AG09319 (cell line): ENCODE results near the gene AHRR.

Source experiments
- DNase-seq: peaks from one replicate; pipeline ENCODE4 v3.0.0-alpha.2; 2010; ENCODE audit warnings: low read depth; ENCODE audit errors: extremely low read depth
- TF ChIP-seq, protein P1 (sequence below): IDR thresholded peaks from 2 replicates; pipeline ENCODE4 v1.5.1; 2011; ENCODE audit warnings: low read depth, mild to moderate bottlenecking, inconsistent platforms, low read length, moderate library complexity

Gene AHRR

DNA sequence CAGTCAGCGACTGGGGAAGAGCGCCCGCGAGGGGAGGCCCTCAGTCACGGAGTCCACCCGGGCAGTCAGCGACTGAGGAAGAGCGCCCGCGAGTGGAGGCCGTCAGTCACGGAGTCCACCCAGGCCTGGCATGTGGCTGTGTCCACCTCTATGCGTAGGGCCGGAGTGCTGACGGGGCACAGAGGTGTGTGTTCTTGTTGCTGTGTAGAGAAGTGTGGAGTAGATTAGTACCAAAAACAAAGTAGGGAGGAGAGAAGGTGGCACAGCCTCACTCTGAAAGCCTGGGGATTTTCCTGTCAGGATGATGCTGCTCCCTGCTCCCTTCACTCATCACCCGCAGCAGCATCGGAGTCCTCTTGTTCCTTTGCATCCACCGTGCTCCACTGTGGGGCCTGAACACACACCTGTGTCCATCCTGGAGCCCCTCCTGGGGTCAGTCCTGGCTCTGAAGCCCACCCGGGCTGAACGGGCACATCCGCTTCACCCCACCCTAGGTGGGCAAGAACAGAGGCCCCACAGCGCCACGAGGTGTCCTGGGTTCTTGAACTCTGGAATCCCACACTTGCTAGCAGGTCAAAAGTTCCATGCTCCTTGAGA is 37.9 kb downstream of the AHRR start:
- DNase-seq = no peak
- TF ChIP-seq, protein P1, sequence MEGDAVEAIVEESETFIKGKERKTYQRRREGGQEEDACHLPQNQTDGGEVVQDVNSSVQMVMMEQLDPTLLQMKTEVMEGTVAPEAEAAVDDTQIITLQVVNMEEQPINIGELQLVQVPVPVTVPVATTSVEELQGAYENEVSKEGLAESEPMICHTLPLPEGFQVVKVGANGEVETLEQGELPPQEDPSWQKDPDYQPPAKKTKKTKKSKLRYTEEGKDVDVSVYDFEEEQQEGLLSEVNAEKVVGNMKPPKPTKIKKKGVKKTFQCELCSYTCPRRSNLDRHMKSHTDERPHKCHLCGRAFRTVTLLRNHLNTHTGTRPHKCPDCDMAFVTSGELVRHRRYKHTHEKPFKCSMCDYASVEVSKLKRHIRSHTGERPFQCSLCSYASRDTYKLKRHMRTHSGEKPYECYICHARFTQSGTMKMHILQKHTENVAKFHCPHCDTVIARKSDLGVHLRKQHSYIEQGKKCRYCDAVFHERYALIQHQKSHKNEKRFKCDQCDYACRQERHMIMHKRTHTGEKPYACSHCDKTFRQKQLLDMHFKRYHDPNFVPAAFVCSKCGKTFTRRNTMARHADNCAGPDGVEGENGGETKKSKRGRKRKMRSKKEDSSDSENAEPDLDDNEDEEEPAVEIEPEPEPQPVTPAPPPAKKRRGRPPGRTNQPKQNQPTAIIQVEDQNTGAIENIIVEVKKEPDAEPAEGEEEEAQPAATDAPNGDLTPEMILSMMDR = no peak

DNA sequence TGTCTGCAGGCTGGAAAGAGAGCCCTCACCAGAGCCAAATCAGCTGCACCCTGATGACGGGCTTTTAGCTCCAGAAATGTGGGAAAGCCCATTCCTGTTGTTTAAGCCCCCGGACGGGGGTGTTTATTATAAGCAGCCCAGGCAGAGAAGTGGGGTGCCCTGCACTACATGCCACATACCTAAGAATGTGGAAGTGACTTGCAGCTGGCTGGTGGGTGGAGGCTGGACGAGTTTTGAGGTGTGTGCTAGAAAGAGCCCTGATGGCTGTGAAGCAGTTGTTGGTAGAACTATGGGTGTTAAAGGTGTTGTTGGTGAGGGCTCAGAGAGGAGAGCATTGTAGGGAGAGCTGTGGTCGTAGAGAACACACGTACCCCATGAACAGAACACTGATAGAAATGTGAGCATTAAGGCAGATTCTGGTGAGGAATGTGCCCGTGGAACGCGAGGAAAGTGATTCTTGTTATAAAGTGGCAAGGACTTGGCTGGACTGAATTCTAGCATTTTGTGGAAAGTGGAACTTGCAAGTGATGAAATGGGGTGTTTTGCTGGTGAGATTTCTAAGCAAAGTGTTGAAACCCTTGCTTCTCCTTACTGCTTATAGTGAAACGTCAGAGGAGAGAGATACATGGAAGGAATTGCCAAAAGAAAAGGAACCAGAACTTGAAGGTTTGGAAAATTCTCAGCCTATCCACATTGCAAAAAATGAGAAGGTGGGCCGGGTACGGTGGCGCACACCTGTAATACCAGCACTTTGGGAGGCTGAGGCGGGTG is 38.9 kb downstream of the AHRR start:
- no peak for DNase-seq
- TF ChIP-seq, protein P1 = no peak

DNA sequence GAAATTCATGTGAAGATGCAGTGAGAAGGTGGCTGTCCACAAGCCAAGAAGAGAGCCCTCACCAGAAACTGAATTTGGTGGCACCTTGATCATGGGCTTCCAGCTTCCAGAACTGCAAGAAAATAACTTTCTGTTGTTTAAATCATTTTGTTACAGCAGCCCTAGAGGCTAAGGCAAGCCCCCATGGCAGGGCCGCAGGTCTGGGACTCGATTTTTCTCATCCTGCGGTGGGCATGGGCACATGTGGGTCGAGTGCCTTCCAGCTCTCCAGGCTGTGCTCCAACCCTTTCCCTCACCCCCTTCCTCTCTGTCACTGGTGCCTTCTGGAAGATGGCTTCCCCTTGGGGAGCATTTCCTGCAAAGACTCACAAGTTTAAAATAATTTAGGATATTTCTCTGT is 40.7 kb downstream of the AHRR start:
- DNase-seq = no peak
- TF ChIP-seq, protein P1 = no peak

DNA sequence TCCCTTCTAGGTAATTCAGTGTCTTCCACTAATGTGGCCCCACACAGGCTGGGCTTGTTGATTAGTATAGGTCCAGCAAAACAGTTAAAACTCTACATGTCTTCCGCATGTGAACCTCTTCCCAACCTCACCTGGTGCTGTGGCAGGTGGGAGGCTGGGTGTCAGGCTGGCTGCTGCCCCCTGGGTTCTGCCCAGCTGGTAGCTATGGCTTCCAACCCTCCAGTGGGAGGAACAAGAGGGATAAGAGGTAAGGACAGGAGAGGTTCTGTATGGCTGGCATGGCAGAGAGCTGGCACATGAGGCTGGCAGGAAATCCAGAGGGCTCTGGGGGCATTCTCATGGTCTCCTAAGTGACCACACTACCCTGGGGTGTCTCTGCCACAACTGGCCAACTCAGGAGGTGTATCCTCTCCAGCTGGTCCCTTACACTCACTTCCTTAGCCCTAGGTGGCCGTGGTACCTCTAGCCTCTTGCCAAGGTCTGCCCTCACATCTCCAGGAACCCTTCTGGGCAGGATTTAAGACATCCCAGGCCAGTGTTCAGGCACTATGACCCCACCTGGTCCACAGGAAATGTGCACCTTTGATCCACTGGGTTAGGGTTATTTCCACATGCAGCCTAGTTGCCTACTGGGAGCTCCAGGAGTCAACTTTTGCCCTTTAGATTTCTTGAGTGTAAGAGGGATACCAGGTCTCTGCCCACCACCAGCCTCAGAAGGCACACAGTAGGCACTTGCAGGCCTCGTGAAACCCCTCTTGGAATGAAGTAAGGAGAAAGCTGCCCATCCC is 41.7 kb downstream of the AHRR start:
- TF ChIP-seq, protein P1 = no peak
- no peak for DNase-seq

DNA sequence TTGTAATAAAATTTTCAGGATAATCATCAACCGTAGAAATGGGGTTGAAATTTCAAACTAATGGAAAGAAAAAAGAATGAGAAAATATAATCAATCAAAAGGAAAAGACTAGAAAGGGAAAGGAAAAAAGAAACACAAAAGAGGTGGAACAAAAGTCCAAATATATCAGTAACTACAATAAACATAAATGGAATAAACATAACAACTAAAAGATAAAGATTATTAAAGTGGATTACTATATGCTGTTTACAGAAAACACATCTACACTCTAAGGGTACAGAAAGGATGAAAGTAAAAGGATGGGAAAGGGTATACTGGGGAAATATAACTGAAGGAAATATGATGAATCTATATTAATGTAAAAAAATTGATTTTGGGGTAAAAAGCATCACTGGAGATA is 43.0 kb downstream of the AHRR start:
- no peak for DNase-seq
- TF ChIP-seq, protein P1 = no peak

DNA sequence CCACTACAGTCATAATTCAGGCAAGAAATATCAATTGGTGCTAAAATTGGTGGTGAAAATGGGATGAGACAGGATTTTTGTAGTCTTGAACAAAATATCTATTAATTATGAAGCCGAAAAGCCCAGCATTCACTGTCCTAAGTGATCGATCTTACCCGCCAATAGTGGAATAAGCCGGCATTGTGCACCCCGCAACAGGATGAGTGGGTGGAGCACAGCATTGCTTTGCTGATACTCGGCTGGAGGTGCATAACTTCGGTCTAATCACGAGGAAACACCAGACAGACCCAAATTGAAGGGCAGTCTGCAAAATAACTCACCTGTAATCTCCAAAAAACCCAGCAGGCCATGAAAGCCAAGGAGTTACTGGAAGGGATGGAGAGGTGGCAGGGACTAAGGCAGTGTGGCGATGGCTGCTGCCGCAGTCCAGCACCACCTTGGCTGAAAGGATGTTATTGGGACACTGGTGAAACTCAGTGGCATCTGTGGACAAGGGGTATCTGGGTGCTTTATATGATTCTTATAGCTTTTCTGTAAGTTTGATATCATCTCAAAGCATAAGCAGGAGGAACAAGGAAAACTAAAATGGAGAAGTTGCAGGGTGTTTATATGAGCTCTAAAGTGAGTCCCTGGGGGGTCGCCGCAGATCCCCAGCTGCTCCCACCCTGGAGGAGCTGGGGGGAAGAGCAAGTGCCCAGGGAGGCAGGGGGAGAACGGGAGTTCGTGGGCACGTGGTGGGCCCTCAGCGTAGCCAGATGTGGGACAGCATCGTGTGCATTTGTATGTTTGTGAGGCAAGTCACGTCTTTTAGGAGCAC is 45.2 kb downstream of the AHRR start:
- TF ChIP-seq, protein P1 = no peak
- DNase-seq = no peak
